ENCODE measurements around the gene WEE1.
A peak's percentile ranks its signal among the peaks of the same experiment; 100 is the strongest.

The WEE1 gene

DNA sequence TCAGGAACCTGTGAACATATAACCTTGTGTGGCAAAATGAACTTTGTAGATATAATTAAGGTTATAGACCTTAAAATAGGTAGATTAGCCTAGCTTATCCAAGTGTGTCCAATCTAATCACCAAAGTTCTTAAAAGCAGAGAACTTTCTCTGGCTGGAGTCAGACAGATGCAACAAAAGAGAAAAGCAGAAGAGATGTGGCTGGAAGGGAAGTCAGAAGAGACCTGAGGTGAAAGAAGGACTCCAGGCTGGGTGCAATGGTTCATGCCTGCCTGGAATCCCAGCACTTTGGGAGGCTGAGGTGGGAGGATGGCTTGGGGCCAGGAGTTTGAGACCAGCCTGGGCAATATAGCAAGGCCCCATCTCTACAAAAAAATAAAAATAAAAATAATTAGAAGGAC is 51.0 kb downstream of the WEE1 start:
- DNase-seq (ENCODE audit: low read depth), result no peak
- no peak overlapping the region for H3K4me3 ChIP-seq (ENCODE audit: low read length)
- TF ChIP-seq, protein P1, sequence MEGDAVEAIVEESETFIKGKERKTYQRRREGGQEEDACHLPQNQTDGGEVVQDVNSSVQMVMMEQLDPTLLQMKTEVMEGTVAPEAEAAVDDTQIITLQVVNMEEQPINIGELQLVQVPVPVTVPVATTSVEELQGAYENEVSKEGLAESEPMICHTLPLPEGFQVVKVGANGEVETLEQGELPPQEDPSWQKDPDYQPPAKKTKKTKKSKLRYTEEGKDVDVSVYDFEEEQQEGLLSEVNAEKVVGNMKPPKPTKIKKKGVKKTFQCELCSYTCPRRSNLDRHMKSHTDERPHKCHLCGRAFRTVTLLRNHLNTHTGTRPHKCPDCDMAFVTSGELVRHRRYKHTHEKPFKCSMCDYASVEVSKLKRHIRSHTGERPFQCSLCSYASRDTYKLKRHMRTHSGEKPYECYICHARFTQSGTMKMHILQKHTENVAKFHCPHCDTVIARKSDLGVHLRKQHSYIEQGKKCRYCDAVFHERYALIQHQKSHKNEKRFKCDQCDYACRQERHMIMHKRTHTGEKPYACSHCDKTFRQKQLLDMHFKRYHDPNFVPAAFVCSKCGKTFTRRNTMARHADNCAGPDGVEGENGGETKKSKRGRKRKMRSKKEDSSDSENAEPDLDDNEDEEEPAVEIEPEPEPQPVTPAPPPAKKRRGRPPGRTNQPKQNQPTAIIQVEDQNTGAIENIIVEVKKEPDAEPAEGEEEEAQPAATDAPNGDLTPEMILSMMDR (IDR thresholded peaks at IDR 0.05; ENCODE audit: insufficient read depth, low read depth, low read length, missing control alignments), result no peak

DNA sequence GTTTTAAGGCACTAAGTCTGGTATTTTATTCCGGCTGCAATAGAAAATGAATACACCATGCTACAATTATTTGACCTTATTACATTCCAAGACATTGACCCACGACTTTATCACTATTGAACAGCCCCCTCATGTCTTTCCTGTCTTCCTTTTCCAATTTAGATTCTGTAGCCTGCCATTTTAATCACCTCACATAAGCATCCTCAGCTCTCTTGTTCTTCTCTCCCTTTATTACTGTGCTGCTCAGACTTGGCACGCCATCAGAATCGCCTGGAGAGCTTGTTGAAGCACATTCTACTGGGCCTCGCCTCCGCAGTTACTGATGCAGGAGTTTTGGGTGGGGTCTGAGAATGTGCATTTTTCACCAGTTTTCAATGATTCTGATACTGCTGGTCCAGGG is 51.7 kb downstream of the WEE1 start:
- DNase-seq (ENCODE audit: low read depth), result peak; percentile 56
- TF ChIP-seq, protein P1 (IDR thresholded peaks at IDR 0.05; ENCODE audit: insufficient read depth, low read depth, low read length, missing control alignments), result no peak
- H3K4me3 ChIP-seq (ENCODE audit: low read length), result no peak overlapping the region

DNA sequence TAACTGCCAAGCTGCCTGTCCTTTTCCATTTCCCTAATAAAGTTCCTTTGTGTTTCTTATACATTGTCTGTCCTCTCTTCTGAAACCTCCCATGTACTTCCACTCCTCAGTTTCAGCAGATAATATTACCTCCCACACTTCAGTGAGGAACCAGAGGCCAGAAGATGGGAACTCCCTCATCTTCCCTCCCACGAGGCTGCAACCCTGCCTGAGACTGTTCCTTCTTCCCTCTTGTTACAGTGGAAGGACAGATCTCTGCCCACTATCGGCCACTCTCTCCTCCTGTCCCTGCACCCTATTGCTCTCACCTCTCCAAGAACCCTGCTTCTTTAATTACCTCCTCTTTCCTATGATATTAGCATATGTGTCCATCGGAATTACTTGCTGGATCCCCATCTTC is 52.3 kb downstream of the WEE1 start:
- TF ChIP-seq, protein P1 (IDR thresholded peaks at IDR 0.05; ENCODE audit: insufficient read depth, low read depth, low read length, missing control alignments), result no peak
- no peak for DNase-seq (ENCODE audit: low read depth)
- H3K4me3 ChIP-seq (ENCODE audit: low read length), result no peak overlapping the region

DNA sequence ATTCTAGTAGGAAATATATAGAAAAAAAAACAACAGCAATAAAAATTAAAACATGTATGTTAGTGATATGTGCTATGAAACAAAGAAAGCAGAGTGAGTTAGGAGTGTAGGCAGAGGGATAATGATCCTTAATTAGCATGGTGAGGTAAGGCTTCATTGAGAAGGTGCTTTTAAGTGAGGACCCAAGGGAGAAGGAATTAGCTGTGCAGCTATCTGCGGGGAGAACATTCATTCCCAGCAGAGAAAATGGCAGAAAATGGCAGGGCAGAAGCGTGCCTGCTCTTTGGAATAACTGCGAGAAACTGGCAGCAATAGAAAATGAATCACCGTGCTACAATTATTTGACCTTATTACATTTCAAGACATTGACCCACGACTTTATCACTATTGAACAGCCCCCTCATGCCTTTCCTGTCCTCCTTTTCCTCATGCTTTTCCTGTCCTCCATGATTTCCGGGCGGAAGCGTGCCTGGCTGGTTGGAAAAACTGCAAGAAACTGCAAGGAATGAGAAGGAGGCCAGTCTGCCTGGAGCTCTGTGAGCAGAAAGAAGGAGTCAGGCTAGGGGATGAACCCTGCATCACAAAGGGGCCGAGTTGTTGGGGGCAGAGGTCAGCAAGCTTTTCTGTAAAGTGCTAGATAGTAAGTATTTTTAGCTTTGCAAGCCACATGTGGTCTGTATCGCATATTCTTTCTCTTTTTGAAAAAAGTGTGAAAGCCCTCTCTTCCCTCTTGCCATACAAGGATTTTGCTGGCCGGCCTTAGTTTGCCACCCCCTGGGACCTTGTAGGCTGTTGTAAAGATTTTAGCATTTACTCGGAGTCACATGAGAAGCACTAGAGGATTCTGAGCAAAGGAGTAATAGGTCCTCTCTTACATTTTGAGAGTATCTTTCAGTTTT is 53.3 kb downstream of the WEE1 start:
- TF ChIP-seq, protein P1 (IDR thresholded peaks at IDR 0.05; ENCODE audit: insufficient read depth, low read depth, low read length, missing control alignments), result no peak
- no peak for DNase-seq (ENCODE audit: low read depth)
- no peak overlapping the region for H3K4me3 ChIP-seq (ENCODE audit: low read length)

DNA sequence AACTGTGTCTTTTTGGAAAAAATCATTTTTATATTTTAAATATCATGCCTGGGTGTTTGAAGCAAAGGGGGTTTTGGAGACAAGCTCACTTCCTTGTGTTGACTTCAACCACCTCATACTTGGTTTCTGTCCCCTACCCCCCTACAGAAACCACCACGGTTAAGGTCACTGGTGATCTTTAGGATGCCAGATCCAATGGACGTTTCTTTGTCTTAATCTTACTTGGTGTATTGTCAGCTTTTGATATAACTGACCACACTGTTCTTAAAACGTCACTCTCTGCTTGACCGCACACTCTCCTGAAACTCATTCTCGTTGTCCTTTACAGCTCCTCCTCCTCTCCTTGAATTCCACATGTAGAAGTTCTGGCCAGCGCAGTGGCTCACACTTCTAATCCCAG is 55.6 kb downstream of the WEE1 start:
- TF ChIP-seq, protein P1 (IDR thresholded peaks at IDR 0.05; ENCODE audit: insufficient read depth, low read depth, low read length, missing control alignments), result no peak
- H3K4me3 ChIP-seq (ENCODE audit: low read length), result no peak overlapping the region
- no peak for DNase-seq (ENCODE audit: low read depth)

DNA sequence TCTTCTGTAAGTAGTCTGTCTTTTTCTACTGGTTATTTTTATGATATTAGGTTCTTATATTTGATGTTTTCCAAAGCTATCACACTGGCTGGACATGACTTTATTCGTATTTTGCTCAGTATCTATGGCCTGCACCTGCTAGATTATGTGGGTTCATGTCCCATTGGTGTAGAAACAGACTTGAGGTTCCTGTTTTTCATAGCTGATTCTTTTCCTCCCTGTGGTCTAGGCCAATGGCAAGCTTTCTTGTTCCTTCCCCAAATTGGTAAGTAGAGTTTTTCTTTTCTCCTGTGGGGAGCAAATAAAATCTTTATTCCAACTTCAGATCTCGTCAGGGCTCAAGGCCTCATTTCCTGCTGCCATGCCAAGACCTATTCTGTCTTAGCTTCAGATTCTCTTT is 60.2 kb downstream of the WEE1 start:
- no peak for DNase-seq (ENCODE audit: low read depth)
- TF ChIP-seq, protein P1 (IDR thresholded peaks at IDR 0.05; ENCODE audit: insufficient read depth, low read depth, low read length, missing control alignments), result no peak
- H3K4me3 ChIP-seq (ENCODE audit: low read length), result no peak overlapping the region

DNA sequence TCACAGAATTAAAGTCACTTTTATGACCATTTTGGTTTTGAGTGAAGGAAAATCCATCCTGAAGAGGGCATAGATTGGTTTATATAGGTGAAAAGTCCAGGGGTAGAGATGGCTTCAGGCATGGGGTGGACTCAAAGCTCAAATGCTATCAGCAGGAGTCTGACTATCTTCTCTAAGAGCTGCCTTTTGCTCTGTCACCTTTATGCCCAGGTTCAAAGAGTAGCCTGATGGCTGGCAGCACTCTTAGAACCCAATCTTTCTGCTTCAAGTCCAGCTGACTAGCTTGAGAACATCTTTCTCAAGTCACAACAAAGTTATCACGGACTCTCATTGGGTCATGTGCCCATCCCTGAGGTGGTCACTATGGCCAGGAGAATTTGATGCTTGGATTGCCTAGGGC is 63.2 kb downstream of the WEE1 start:
- TF ChIP-seq, protein P1 (IDR thresholded peaks at IDR 0.05; ENCODE audit: insufficient read depth, low read depth, low read length, missing control alignments), result no peak
- no peak for DNase-seq (ENCODE audit: low read depth)

More for the DNA sequence above, 63.2 kb downstream of the WEE1 start:
- H3K4me3 ChIP-seq (ENCODE audit: low read length), result no peak overlapping the region

All from epithelial cell of esophagus (primary cell).